ENCODE data around the gene PILRB. TPM values are rescaled to one million over a fixed set of nuclear protein-coding genes. Genes with fewer than 3 reads are reported as not detected.
"Not testable (repeated sequence)": the region's sequence is repeated elsewhere in the genome, so short reads cannot be mapped to it uniquely, and the experiment has no call there.

The PILRB gene
- 9.2 TPM for total RNA-seq
- long read RNA-seq, partial matches to known transcripts = 0 of 1 reads
- long read RNA-seq, other reads (novel, unspliced or antisense) = 1 of 1 reads

DNA sequence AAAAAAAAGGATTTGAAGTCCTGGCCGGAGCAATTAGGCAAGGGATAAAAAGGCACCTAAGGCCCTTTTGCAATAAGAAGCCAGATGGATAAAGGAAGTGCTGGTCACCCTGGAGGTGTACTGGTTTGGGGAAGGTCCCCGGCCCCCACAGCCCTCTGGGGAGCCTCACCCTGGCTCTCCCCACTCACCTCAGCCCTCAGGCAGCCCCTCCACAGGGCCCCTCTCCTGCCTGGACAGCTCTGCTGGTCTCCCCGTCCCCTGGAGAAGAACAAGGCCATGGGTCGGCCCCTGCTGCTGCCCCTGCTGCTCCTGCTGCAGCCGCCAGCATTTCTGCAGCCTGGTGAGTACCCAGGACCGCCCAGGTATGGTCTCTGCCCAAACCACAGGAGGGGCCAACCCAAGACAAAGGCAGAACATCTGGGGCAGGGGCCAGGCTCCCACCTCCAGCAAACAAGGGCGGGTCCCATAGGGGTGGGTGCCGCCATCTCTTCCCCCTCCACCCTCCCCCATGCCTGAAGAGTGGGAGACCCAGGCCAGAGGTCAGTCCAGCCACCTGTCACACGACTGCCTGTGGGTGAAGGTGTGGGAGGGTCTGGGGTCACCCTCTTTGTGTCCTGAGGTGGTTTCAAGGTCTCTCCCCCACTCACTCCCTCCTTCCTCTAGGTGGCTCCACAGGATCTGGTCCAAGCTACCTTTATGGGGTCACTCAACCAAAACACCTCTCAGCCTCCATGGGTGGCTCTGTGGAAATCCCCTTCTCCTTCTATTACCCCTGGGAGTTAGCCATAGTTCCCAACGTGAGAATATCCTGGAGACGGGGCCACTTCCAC, at the start of gene PILRB:
Gene PILRB, plus strand, starts transcription at position 91 of the 830 bp plus-strand sequence. Its CDS starts 186 bp downstream, at position 277.
- intact Hi-C loops (cut with DNase I) = no loop called here
- DNase-seq (ENCODE audit: missing footprints) (peak; percentile 37), ATAC-seq (no peak)

DNA sequence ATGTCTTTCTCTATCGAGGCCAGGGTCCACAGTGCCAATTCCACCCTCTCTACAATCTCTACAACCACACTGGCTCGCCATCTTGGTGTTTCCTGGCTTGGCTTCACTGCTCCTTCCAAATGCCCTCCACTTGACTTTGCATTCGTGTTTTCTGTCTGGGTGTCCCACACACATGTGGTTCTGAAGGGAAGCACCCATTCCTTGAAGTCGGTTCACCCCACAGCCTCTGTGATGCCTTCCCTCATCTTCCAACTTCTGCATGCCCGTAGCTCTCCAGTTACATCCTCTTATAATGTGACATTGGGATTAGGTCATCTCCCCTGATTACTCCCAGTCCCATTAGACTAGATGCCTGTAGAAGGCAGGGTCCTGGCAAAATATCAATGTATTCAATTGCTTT, 39.6 kb upstream of the PILRB start:
- ATAC-seq; intact Hi-C loops (cut with DNase I); DNase-seq (ENCODE audit: missing footprints): not testable (repeated sequence)

DNA sequence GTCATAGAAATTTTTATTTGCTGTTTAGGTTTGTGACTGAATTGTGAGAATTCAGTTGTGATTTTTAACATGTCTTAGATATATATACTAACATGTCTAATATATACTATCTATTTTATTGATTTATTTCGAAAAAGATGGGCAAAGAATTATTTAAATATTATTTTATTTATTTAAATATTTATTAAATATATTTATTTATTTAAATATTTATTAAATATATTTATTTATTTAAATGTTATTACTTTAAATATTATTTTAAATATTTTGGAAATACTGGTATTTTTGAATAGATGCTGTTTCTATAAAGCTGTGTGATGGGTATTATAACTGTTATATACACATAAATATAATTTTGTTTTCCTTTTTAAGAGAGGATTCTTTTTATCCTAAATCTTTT, 36.3 kb upstream of the PILRB start:
- ATAC-seq; intact Hi-C loops (cut with DNase I); DNase-seq (ENCODE audit: missing footprints): not testable (repeated sequence)

DNA sequence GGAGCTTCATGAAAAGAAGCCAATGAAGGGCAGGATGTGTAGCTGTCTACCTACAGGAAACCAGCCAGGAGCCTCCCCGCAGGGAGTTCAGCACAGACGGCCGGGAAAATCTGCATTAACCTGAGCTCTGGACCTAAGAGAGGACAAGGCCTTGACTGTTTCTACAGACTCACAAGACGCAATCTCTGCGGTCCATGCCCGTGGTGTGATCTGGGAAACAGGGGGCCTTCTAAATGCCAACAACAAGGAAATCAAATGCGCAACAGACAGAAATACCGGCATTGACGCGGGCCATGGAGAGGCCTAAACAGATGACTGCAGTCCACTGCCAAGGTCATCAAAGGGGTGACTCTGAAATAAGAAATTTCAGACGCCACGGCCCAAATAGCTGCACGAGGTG, 33.7 kb upstream of the PILRB start:
- intact Hi-C loops (cut with DNase I); DNase-seq (ENCODE audit: missing footprints); ATAC-seq: not testable (repeated sequence)

DNA sequence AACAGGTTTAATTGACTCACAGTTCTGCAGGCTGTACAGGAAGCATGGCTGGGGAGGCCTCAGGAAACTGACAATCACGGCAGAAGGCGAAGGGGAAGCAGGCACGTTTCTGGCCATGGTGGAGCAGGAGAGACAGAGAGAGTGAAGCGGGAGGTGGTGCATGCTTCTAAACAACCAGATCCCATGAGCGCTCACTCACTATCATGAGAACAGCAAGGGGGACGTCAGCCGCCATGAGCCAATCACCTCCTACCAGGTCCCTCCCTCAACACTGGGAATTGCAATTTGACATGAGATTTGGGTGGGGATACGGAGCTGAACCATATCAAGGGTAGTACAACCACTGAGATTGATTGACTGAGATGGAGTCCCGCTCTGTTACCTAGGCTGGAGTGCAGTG, 32.2 kb upstream of the PILRB start:
- ATAC-seq; intact Hi-C loops (cut with DNase I); DNase-seq (ENCODE audit: missing footprints): not testable (repeated sequence)

DNA sequence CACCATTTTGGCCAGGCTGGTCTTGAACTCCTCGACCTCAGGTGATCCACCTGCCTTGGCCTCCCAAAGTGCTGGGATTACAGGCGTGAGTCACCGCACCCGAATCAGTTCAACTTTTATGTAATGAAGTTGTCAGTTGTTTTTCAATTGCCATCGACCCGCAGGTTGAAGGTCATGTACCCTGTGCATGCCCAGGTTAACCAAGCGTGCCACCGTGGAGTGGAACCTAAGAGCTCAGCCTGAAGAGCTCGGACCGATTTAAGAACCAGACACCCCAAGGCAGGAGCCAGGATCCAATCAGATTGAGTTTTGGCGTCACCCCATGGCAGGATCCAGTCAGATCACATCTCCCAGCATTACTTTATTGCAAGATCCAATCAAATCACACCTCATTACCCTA, 31.0 kb upstream of the PILRB start:
- DNase-seq (ENCODE audit: missing footprints); ATAC-seq; intact Hi-C loops (cut with DNase I): not testable (repeated sequence)

DNA sequence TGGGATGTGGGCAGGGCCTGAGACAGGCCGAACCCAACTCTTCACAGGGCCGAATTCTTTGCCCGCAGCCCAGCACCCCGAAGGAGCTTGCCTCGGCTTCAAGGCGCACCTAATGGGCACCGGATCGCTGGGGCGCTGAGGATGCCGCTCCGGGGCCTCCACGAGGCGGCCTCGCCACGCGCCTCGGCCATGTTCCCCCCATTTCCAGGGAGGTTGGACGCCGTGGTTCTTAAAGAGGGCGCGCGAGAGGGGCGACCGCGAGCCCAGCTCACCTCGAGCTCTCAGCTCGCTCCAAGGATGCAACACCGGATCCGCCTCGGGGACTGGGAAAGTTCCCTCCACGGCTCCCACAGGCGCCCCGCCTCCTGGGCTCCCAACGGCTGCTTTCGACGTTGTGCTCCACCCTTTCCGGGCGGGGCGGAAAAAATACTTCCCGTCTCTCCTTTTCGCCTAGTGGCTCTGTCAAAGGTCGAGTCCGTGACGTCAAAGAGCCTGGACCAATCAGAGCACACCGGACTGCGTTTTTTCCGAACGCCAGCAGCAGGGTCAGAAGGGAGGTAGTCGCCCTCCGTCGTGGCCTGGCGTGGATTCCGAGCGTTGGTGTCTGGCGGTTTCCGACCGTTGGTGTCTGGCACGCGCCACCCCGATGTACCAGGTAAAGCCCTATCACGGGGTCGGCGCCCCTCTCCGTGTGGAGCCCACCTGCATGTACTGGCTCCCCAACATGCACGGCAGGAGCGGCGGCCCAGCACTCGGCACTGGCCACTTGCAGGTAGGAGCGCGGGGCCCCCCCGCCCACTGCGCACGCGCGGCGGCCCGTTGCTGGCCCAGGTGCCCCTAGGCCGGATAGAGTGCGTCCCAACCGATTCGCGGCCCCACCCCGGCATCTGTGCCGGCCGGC, 22.1 kb upstream of the PILRB start:
- peak; percentile 99 for ATAC-seq
- intact Hi-C loops (cut with DNase I) = not testable (repeated sequence)

DNA sequence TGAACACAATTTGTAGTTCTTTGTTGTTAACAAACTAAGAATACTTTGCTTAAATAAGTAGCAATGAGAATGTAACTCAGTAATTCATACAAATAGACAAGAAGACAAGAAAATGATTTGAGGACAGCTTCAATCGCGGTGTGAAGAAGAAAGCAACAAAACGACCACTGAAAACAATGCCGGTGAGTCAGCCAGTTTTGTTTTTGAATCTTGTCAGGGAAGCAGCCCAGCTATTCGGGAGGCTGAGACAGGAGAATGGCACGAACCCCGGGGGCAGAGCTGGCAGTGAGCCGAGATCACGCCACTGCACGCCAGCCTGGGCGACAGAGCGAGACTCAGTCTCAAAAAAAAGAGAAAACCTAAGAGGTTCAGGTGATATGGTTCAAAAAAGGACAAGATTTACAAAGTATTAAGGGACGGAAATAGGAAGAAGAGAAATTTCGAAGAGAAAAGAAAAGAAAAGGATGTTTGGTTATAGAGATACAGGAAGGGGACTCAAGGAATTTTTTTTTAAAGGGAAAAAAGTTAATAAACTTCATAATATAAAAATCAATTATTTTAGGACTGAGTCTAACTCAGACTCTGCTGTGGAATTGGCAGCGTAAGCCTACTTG, 19.7 kb upstream of the PILRB start:
- DNase-seq (ENCODE audit: missing footprints); intact Hi-C loops (cut with DNase I); ATAC-seq: not testable (repeated sequence)

More for the DNA sequence above, 22.1 kb upstream of the PILRB start:
- DNase-seq (ENCODE audit: missing footprints) = peak; percentile 96

DNA sequence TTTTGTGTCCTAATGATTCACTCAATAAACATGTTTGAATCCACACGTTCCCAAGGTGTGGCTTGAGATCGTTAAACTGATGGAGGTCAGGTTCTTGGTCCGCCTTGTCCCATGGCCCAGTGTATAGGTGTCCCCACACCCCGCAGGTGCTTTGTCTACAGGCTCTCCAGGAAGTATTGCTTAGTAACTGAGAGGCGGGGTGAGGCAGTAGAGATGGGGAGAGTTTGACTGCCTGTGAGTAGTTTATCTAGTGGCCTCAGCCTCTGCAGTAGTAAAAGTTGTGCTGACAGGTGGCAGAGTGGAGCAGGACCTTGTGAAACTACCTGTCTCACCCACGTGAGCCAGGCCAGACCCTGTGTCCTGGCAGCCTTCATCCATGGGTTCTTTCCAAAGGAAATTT, 16.6 kb upstream of the PILRB start:
- ATAC-seq; DNase-seq (ENCODE audit: missing footprints): not testable (repeated sequence)
- intact Hi-C loops (cut with DNase I) = loop anchor here (10.0 kb wide), 2 partner anchors 126 to 196 kb away; partner anchors contain the start of genes LAMTOR4 and PVRIG

DNA sequence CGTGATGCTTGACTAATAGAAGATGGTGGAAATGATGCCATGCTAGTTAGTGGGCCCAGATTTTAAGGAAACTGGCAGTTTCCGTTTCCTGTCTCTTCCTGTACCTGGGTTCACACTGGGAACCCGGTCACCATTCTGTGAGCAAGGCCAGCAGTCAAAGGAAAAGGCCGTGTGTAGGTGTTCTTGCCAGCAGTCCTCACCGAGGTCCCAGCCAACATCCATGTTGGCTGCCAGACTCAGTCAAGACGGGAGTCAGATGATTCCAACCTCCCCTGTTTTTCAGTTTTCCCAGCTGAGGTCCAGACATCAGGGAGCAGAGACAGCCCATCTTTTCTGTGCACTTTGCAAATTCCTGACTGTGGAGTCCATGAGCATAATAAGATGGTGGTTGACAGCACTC, 15.2 kb upstream of the PILRB start:
- ATAC-seq = peak; percentile 46
- DNase-seq (ENCODE audit: missing footprints) = no peak
- intact Hi-C loops (cut with DNase I) = loop anchor here (10.0 kb wide), 2 partner anchors 128 to 198 kb away; partner anchors contain the start of genes LAMTOR4 and PVRIG

DNA sequence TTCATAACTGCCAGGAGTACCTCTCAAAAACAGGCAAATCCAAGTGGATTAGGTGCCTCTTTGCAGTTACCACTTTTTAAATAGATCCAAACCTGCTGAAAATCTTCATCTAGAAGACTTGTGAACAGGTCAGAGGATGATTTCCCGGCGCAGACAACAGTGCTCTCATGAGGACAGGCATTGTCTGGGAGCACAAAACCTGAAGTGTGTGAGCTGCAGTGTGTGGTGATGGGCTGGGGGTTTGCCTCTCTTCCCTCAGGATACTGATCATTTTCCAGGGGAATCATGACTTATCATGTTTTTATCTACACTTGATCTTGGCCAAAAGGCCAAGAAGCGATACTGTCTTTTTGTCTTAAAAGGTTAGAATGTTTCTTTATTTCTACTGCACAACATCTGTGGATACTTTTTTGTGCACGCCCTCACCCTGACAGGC, 13.8 kb upstream of the PILRB start:
- not testable (repeated sequence) for ATAC-seq; DNase-seq (ENCODE audit: missing footprints)
- intact Hi-C loops (cut with DNase I) = loop anchor here (10.0 kb wide), 2 partner anchors 129 to 199 kb away; partner anchors contain the start of genes LAMTOR4 and PVRIG

DNA sequence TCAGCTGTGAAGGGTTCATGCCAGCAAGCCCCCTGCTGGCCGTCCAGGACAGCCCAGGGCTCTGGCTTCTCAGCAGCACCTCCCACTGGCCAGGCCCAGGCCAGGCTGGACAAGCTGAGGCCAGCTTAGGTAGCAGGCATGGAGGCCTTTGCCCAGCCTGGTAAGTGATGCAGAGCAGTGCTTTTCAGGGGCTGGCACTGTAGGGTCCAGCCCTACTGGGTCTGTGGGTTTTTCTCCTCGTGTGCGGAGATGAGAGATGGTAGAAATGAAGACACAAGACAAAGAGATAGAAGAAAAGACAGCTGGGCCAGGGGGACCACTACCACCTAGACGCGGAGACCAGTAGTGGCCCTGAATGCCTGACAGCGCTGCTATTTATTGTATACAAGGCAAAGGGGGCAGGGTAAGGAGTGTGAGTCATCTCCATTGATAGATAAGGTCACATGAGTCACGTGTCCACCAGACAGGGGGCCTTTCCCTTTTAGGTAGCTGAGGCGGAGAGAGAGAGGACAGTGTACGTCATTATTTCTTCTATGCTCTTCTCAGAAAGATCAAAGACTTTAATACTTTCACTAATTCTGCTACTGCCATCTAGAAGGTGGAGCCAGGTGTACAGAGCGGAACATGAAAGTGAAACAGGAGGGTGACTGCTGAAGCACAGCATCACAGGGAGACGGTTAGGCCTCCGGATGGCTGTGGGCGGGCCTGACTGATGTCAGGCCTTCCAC, 13.2 kb upstream of the PILRB start:
- DNase-seq (ENCODE audit: missing footprints) = not testable (repeated sequence)
- intact Hi-C loops (cut with DNase I) = loop anchor here (10.0 kb wide), 2 partner anchors 130 to 200 kb away; partner anchors contain the start of genes LAMTOR4 and PVRIG
- ATAC-seq = peak; percentile 77

DNA sequence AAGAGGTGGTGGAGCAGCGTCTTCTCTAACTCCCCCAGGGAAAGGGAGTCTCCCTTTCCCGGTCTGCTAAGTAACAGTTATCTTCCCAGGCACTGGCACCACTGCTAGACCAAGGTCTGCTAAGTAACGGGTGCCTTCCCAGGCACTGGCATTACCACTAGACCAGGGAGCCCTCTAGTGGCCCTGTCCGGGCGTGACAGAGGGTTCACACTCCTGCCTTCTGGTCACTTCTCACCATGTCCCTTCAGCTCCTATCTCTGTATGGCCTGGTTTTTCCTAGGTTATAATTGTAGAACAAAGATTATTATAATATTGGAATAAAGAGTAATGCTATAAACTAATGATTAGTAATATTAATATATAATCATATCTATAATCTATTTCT, 12.6 kb upstream of the PILRB start:
- intact Hi-C loops (cut with DNase I) = loop anchor here (10.0 kb wide), 2 partner anchors 130 to 200 kb away; partner anchors contain the start of genes LAMTOR4 and PVRIG
- peak; percentile 90 for DNase-seq (ENCODE audit: missing footprints)
- ATAC-seq = not testable (repeated sequence)

DNA sequence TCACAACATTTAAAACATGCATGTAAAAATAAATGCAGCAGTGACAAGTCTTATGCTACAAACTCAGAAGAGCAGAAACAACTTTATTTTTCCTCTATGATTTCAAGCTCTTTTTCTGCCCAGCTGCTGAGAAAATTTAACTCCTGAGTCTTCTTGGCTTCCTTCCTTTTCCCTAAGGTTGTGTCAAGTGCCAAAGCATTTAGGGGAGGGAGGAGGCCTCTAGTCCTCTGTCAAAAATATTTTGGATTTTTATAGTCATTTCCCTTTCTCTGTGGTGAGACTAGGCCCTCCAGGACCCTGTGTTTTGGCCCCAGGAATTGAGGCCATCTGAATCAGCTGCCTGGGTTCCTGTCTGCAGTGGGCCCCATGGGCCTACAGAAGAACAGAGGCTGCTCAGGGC, 11.0 kb upstream of the PILRB start:
- DNase-seq (ENCODE audit: missing footprints) (no peak), ATAC-seq (no peak)
- intact Hi-C loops (cut with DNase I) = loop anchor here (10.0 kb wide), 2 partner anchors 132 to 202 kb away; partner anchors contain the start of genes LAMTOR4 and PVRIG

DNA sequence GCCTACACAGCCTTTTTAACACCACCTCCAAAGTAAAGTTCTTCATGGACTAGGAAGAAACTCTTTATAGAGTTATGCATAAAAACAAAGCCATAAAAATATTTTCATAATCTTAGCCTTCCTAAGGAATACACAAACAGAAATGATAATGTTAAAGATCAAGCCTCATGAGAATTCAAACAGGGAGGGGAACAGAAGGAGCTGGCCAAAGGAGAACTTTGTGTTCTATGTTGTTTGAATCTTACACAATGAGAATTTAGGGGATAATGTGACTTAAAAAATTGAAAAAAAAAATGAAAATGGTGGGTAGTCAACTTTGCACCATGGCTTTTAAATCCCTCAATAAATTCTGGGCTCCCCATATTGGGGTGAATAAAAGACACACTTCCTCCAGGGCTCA, 9.1 kb upstream of the PILRB start:
- DNase-seq (ENCODE audit: missing footprints) = no peak
- no peak for ATAC-seq
- intact Hi-C loops (cut with DNase I) = loop anchor here (10.0 kb wide), 2 partner anchors 134 to 204 kb away; partner anchors contain the start of genes LAMTOR4 and PVRIG

DNA sequence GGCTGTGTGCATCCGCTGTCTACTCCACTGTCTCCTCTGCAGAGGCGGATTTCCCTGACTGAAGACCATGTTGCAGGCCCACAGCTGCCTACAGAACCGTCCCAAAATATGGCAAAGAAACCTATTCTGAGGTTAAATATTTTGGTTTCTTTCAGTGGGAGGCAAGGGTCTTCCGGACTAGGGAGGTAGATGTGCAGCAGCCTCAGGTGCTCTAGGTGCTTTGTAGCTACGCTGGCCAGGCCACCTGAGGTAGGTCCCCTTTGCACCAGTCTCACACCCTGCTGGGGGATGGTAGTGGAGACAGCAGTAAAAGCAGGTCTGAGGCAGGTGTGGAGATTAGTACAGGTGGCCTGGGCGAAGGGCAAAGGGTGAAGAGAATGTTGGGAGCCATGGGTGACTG, 8.2 kb upstream of the PILRB start:
- ATAC-seq (no peak), DNase-seq (ENCODE audit: missing footprints) (no peak)
- intact Hi-C loops (cut with DNase I) = loop anchor here (10.0 kb wide), 2 partner anchors 135 to 205 kb away; partner anchors contain the start of genes LAMTOR4 and PVRIG

DNA sequence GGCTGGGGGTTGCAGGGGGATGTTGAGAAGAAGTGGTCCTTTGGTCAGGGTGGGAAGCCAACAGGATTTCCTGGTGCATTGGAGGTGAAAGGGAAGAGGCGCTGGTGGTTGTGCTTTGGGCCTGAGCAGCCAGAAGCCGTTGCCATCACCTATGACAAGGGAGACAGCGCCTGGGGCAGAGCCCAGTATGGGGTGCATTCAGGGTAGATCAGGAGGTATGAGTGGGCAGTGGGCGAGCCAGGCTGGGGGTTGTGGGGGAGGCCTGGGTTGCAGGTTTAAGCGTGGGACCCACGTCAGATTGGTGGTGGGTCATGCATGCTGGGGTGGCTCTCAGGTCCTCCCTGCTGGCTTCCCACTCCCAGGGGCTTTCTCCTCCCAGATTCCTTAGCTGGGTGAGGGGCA, 6.3 kb upstream of the PILRB start:
- DNase-seq (ENCODE audit: missing footprints) (peak; percentile 11), ATAC-seq (no peak)
- intact Hi-C loops (cut with DNase I) = no loop called here

Data from Right ventricle myocardium inferior (tissue), 1 donor.